HL-60 (cell line): ENCODE measurements around the gene ZNF358.

Source experiments
- CTCF ChIP-seq: IDR thresholded peaks from one replicate; pipeline ENCODE4 v1.5.1; 2011; ENCODE audit warnings: low read length, control low read depth, inconsistent platforms; ENCODE audit not compliant: insufficient read depth
- POLR2AphosphoS5 ChIP-seq: IDR thresholded peaks from 2 replicates; pipeline ENCODE4 v1.6.1; 2012; ENCODE audit warnings: low read depth

DNA sequence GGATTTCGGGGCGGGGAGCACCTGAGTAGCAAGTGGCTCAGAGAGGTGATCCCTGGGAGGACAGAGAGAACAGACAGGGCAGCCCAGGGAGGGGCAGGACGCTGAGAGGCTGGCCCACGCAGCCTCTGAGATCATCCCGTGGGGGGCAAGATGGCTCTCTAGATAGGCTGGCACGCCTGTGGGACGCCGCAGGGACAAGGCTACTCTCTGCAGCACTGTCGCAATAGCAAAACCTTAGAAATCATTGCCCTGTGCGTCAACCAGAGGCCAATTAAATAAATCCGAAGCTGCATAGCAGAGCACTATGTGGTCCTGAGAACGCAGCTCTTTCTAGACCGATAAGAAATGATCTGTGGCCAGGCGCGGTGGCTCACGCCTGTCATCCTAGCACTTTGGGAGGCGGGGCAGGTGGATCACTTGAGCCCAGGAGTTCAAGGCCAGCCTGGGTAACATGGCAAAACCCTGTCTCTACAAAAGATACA lies 32.1 kb upstream of the ZNF358 start:
- TF ChIP-seq POLR2AphosphoS5 (no peak), CTCF (no peak)
